Sigmoid colon (tissue), 4 donors: Measurements from ENCODE around the gene RBM15.

Experiments used
- EP300 ChIP-seq, 4 donors: sonication (generic); formaldehyde crosslinking; IDR thresholded peaks; one replicate each; pipeline ENCODE4 v1.6.1; 2017; ENCODE audit warnings: antibody characterized with exemption in 4 of 4
- POLR2A ChIP-seq, 2 donors: fragments of 450-650 bp; IDR thresholded peaks; one replicate each; pipeline ENCODE4 v1.6.1; 2016; ENCODE audit warnings: antibody characterized with exemption in 2 of 2, mild to moderate bottlenecking in 2 of 2, moderate library complexity in 2 of 2
- POLR2AphosphoS5 ChIP-seq, 4 donors: sonication (generic); formaldehyde crosslinking; IDR thresholded peaks; one replicate each; pipeline ENCODE4 v1.6.1; 2017; ENCODE audit warnings: antibody characterized with exemption in 4 of 4
- TF ChIP-seq, protein P1 (sequence below), 4 experiments: fragments of 450-650 bp in 3 of 4; fragments of 200-600 bp in 1 of 4; IDR thresholded peaks; one replicate each; pipeline ENCODE4 v1.5.1; 2016 to 2019; ENCODE audit warnings: antibody characterized with exemption in 4 of 4, mild to moderate bottlenecking in 3 of 4, moderate library complexity in 2 of 4

DNA sequence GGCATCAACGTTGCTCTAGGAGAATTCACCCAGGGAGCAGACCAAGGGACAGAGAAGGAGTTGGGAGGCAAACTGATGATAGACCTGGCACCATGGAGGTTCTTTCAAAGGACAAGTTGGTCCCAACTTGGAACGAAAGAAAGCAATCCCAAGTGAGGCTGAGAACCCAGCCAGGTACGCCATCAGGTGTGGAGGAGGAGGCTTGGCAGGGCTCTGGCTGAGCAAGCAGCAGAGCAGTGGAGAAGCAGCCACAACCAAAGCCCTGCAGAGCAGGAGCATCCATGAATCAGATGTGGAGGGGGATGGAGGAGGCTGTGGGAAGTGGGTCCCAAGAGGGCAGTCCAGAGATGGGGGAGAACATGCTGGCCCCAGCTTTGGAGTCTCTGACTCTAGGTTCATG, 36.3 kb upstream of the RBM15 start:
- TF ChIP-seq, protein P1, sequence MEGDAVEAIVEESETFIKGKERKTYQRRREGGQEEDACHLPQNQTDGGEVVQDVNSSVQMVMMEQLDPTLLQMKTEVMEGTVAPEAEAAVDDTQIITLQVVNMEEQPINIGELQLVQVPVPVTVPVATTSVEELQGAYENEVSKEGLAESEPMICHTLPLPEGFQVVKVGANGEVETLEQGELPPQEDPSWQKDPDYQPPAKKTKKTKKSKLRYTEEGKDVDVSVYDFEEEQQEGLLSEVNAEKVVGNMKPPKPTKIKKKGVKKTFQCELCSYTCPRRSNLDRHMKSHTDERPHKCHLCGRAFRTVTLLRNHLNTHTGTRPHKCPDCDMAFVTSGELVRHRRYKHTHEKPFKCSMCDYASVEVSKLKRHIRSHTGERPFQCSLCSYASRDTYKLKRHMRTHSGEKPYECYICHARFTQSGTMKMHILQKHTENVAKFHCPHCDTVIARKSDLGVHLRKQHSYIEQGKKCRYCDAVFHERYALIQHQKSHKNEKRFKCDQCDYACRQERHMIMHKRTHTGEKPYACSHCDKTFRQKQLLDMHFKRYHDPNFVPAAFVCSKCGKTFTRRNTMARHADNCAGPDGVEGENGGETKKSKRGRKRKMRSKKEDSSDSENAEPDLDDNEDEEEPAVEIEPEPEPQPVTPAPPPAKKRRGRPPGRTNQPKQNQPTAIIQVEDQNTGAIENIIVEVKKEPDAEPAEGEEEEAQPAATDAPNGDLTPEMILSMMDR (IDR thresholded peaks at IDR 0.05), result no peak
- TF ChIP-seq POLR2AphosphoS5 (IDR thresholded peaks at IDR 0.05) (no peak), POLR2A (IDR thresholded peaks at IDR 0.05) (no peak), EP300 (IDR thresholded peaks at IDR 0.05) (no peak)
